DND-41 (cell line): ENCODE data around the gene CD180.

ENCODE experiments used
- ATAC-seq: fragments of 200-7000 bp; cut with Tn5 transposase; 3 replicates; pipeline ENCODE4 v1.9.1; 2021; ENCODE audit warnings: low read depth; ENCODE audit not compliant: insufficient read depth
- DNase-seq: peaks from one replicate; pipeline ENCODE4 v3.0.0-alpha.2; 2020
- H2AFZ ChIP-seq: 2 replicates; pipeline ENCODE4 v1.6.0; 2012; ENCODE audit warnings: low read depth, low read length
- H3K27ac ChIP-seq: 2 replicates; pipeline ENCODE4 v1.5.1; 2012; ENCODE audit warnings: low read length, inconsistent platforms
- H3K27me3 ChIP-seq: fragments of 200-600 bp; sonication (generic); 2 replicates; pipeline ENCODE4 v1.6.0; 2012; ENCODE audit warnings: low read length, mild to moderate bottlenecking, inconsistent platforms; ENCODE audit not compliant: insufficient read depth, poor library complexity
- H3K36me3 ChIP-seq: 2 replicates; pipeline ENCODE4 v1.5.1; 2012; ENCODE audit warnings: low read length, inconsistent platforms; ENCODE audit not compliant: insufficient read depth
- H3K4me1 ChIP-seq: 2 replicates; pipeline ENCODE4 v1.5.1; 2012; ENCODE audit warnings: mild to moderate bottlenecking, low read length; ENCODE audit not compliant: insufficient read depth
- H3K4me2 ChIP-seq: 2 replicates; pipeline ENCODE4 v1.6.0; 2012; ENCODE audit warnings: mild to moderate bottlenecking, moderate library complexity, low read length, inconsistent platforms; ENCODE audit not compliant: insufficient read depth
- H3K4me3 ChIP-seq, 2 experiments: fragments of 200-600 bp in 1 of 2; shearing (Covaris generic) in 1 of 2; 2 replicates each; pipeline ENCODE4 v1.5.1; 2012 to 2016; ENCODE audit warnings: inconsistent platforms in 2 of 2, low read length in 2 of 2, mild to moderate bottlenecking in 2 of 2, low read depth in 1 of 2, moderate library complexity in 1 of 2
- H3K79me2 ChIP-seq: 2 replicates; pipeline ENCODE4 v1.6.0; 2012; ENCODE audit warnings: low read length, inconsistent platforms; ENCODE audit not compliant: insufficient read depth
- H3K9ac ChIP-seq: 2 replicates; pipeline ENCODE4 v1.6.0; 2012; ENCODE audit warnings: low read depth, mild to moderate bottlenecking, inconsistent platforms, low read length, moderate library complexity
- H3K9me3 ChIP-seq: 2 replicates; pipeline ENCODE4 v1.5.1; 2012; ENCODE audit warnings: low read length, moderate library complexity, mild to moderate bottlenecking, inconsistent platforms; ENCODE audit not compliant: insufficient read depth, severe bottlenecking
- H4K20me1 ChIP-seq: 2 replicates; pipeline ENCODE4 v1.6.0; 2012; ENCODE audit warnings: low read length; ENCODE audit not compliant: insufficient read depth
- CTCF ChIP-seq: IDR thresholded peaks from 2 replicates; pipeline ENCODE4 v1.5.1; 2012; ENCODE audit warnings: borderline replicate concordance, low read length, moderate library complexity, mild to moderate bottlenecking; ENCODE audit not compliant: poor library complexity, severe bottlenecking; ENCODE audit errors: extremely low read depth
- EZH2 ChIP-seq: IDR thresholded peaks from 3 replicates; pipeline ENCODE4 v1.6.1; 2012; ENCODE audit warnings: borderline replicate concordance, low read depth, mild to moderate bottlenecking, moderate library complexity, low read length, inconsistent platforms; ENCODE audit not compliant: severe bottlenecking

Gene CD180

DNA sequence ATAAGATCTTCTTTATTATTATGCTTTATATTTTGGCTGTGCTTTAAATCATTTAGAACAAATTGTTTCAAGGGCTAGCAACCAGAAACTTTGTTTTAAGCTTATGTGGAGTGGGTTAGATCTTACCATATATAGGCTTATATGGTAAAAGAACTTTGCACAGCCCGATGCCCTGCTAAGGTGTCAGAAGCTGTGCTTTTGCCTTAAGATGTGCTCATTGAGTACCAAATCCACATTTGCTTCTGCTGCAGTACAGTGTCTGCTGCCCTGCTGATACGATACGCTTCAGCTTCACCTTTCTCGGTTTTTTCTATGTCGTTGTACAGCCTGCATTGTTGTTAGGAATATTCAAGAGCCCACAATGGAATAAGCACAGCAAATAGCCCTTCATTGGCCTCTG, 34.8 kb downstream of the CD180 start:
- Histone ChIP-seq H3K4me3 (peak overlapping the region in 1 of 2 experiments; percentile 87; a peak in 1 of 4 replicates), H2AFZ (no peak overlapping the region), H3K27me3 (no peaks in the 10 kb centered on the region), H3K36me3 (peaks cover 40% of the 10 kb centered on the region), H3K9ac (peak overlapping the region; percentile 95), H3K27ac (peak overlapping the region; percentile 95; the same call in 1 of the 2 replicates), H3K79me2 (peaks cover 50% of the 10 kb centered on the region), H3K4me2 (peak overlapping the region; percentile 90), H3K4me1 (peaks cover 57% of the 10 kb centered on the region), H3K9me3 (no peaks in the 10 kb centered on the region), H4K20me1 (peaks cover 32% of the 10 kb centered on the region)
- ATAC-seq (no peak), DNase-seq (no peak)
- TF ChIP-seq CTCF, result no peak

DNA sequence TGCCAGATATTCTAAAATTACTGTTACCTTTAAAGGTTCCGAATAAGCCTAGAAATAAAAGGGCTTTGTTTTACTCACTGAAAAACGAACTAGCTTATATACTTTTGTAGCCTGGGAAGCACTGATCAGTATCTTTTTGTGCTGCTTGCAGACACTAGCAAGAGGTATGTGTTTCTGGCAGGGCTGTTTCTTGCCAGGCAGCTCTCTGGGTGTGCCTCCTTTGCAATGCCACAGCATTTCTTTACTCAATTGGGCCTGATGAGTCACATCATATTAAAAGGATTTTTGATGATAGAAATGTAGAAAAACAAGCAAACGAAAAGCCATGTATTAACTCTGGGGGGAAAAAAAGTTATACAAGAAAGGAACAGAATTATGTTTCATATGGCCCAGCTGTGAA, 35.6 kb downstream of the CD180 start:
- Histone ChIP-seq H3K27me3 (no peaks in the 10 kb centered on the region), H3K4me3 (no peak overlapping the region), H3K4me1 (peaks cover 52% of the 10 kb centered on the region), H3K9me3 (no peaks in the 10 kb centered on the region), H3K36me3 (peaks cover 44% of the 10 kb centered on the region), H3K79me2 (peaks cover 43% of the 10 kb centered on the region), H2AFZ (no peak overlapping the region), H3K27ac (peak overlapping the region; percentile 15; the same call in 1 of the 2 replicates), H3K9ac (no peak overlapping the region), H4K20me1 (peaks cover 32% of the 10 kb centered on the region), H3K4me2 (no peak overlapping the region)
- ATAC-seq (no peak), DNase-seq (peak; percentile 51)
- TF ChIP-seq CTCF (no peak), EZH2 (no peak)

DNA sequence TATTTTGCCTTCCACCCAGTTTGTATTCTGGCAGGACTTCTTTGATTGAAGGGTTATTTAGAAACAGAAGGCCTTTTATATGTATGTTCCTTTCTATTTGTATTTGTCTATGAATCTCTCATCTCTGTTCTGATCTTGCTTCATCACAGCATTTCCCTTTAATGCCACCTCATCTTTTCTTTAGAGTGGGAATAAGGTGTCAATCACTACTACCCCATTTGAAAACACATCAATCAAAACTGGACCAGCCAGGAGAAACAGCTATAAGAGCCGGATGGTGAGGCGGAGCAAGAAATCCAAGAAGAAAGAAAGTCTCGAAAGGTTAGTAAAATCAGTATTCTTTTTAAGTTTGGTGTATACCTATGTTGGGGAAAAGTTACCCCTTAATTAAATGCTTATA, 36.3 kb downstream of the CD180 start:
- H3K4me2 ChIP-seq, result no peak overlapping the region
- H3K9me3 ChIP-seq, result no peaks in the 10 kb centered on the region
- peaks cover 52% of the 10 kb centered on the region for H3K4me1 ChIP-seq
- no peak overlapping the region for H3K9ac ChIP-seq
- no peak overlapping the region for H3K4me3 ChIP-seq
- peaks cover 30% of the 10 kb centered on the region for H4K20me1 ChIP-seq
- H3K79me2 ChIP-seq, result peaks cover 37% of the 10 kb centered on the region
- DNase-seq (no peak), ATAC-seq (no peak)
- no peaks in the 10 kb centered on the region for H3K27me3 ChIP-seq
- TF ChIP-seq CTCF, result no peak
- TF ChIP-seq EZH2, result no peak
- H3K27ac ChIP-seq, result no peak overlapping the region; the same call in 1 of the 2 replicates
- no peak overlapping the region for H2AFZ ChIP-seq
- peaks cover 40% of the 10 kb centered on the region for H3K36me3 ChIP-seq
